UCSD-AML1 (cell line): ENCODE data around the gene IL4I1.

Experiments used
- DNase-seq: peaks from one replicate; lab custom pipeline; 2025; ENCODE audit not compliant: unreplicated experiment; lab: John Stamatoyannopoulos, UW

The IL4I1 gene

GRCh38 chr19:49864890-49865289 is 31.8 kb downstream of the IL4I1 start:
- no peak for DNase-seq

GRCh38 chr19:49863935-49864320 is 32.8 kb downstream of the IL4I1 start:
- no peak for DNase-seq

GRCh38 chr19:49863254-49863934 is 33.3 kb downstream of the IL4I1 start:
- no peak for DNase-seq

- DNase-seq, result no peak
These were observed 34.1 kb downstream of the IL4I1 start for GRCh38 chr19:49862391-49863253.

- no peak for DNase-seq
These were observed 34.9 kb downstream of the IL4I1 start for GRCh38 chr19:49861541-49862378.

GRCh38 chr19:49861107-49861506 is 35.6 kb downstream of the IL4I1 start:
- DNase-seq, result no peak

- DNase-seq, result no peak
These were observed 36.2 kb downstream of the IL4I1 start for GRCh38 chr19:49860336-49861102.

GRCh38 chr19:49859682-49860335 is 36.9 kb downstream of the IL4I1 start:
- no peak for DNase-seq

GRCh38 chr19:49858088-49858985 is 38.4 kb downstream of the IL4I1 start:
- DNase-seq, result no peak

- no peak for DNase-seq
These were observed 38.9 kb downstream of the IL4I1 start for GRCh38 chr19:49857838-49858087.

GRCh38 chr19:49857061-49857837 is 39.4 kb downstream of the IL4I1 start:
- no peak for DNase-seq

GRCh38 chr19:49856574-49857021 is 40.1 kb downstream of the IL4I1 start:
- no peak for DNase-seq

- no peak for DNase-seq
These were observed 40.8 kb downstream of the IL4I1 start for GRCh38 chr19:49855676-49856573.

GRCh38 chr19:49855277-49855675 is 41.4 kb downstream of the IL4I1 start:
- DNase-seq, result no peak

- DNase-seq, result no peak
These were observed 42.1 kb downstream of the IL4I1 start for GRCh38 chr19:49854378-49855263.

GRCh38 chr19:49853852-49854377 is 42.8 kb downstream of the IL4I1 start:
- DNase-seq, result no peak
